CD14-positive monocyte (primary cell): ENCODE results near the gene KRT32. TPM values are rescaled to one million over a fixed set of nuclear protein-coding genes. Genes with fewer than 3 reads are reported as not detected.

Experiments used
- DNase-seq, 3 donors: peaks; one replicate each; pipeline ENCODE4 v3.0.0-alpha.2; 2011 to 2022
- H2AFZ ChIP-seq: 2 replicates; pipeline ENCODE4 v1.6.0; 2012; ENCODE audit warnings: mild to moderate bottlenecking, low read depth, low read length, inconsistent platforms; ENCODE audit not compliant: insufficient read depth, poor library complexity, severe bottlenecking
- H3K27ac ChIP-seq, 2 donors: 1 replicate in 1 of 2; 2 replicates in 1 of 2; pipeline ENCODE4 v1.5.1; 2012 to 2013; ENCODE audit warnings: low read length in 2 of 2, control low read depth in 1 of 2, inconsistent platforms in 1 of 2, low read depth in 1 of 2, mild to moderate bottlenecking in 1 of 2
- H3K27me3 ChIP-seq, 2 donors: one replicate each; pipeline versions ENCODE4 v1.6.0 to v1.6.1; 2011 to 2013; ENCODE audit warnings: low read length in 2 of 2; ENCODE audit not compliant: control insufficient read depth in 2 of 2, insufficient read depth in 2 of 2
- H3K36me3 ChIP-seq, 2 donors: replicated peaks in 1 of 2; 1 replicate in 1 of 2; 2 replicates in 1 of 2; pipeline versions ENCODE4 v1.5.1 to v1.6.1; 2012 to 2013; ENCODE audit warnings: low read length in 2 of 2, control low read depth in 1 of 2, inconsistent platforms in 1 of 2, mild to moderate bottlenecking in 1 of 2; ENCODE audit not compliant: insufficient read depth in 2 of 2, control insufficient read depth in 1 of 2
- H3K4me1 ChIP-seq, 2 donors: 1 replicate in 1 of 2; 2 replicates in 1 of 2; pipeline versions ENCODE4 v1.5.1 to v1.6.1; 2012 to 2013; ENCODE audit warnings: low read length in 2 of 2, control low read depth in 1 of 2, inconsistent platforms in 1 of 2, mild to moderate bottlenecking in 1 of 2, moderate library complexity in 1 of 2; ENCODE audit not compliant: insufficient read depth in 2 of 2, control insufficient read depth in 1 of 2
- H3K4me2 ChIP-seq: replicated peaks from 2 replicates; pipeline ENCODE3; 2012; ENCODE audit warnings: low read length, moderate library complexity, mild to moderate bottlenecking; ENCODE audit not compliant: poor library complexity, severe bottlenecking; ENCODE audit errors: extremely low read depth
- H3K4me3 ChIP-seq, 3 experiments: fragments of 200-600 bp in 1 of 3; sonication (generic) in 1 of 3; replicated peaks in 1 of 3; 1 replicate in 2 of 3; 2 replicates in 1 of 3; pipeline ENCODE4 v1.5.1; 2011 to 2013; ENCODE audit warnings: low read length in 3 of 3, mild to moderate bottlenecking in 3 of 3, control low read depth in 2 of 3, low read depth in 2 of 3, inconsistent platforms in 1 of 3, moderate library complexity in 1 of 3
- H3K79me2 ChIP-seq: 2 replicates; pipeline ENCODE4 v1.6.0; 2012; ENCODE audit warnings: mild to moderate bottlenecking, control low read depth, inconsistent platforms, low read length, moderate library complexity; ENCODE audit not compliant: insufficient read depth
- H3K9ac ChIP-seq: 2 replicates; pipeline ENCODE4 v1.6.0; 2017; ENCODE audit warnings: low read length, mild to moderate bottlenecking; ENCODE audit not compliant: insufficient read depth, poor library complexity, severe bottlenecking
- H3K9me3 ChIP-seq, 2 donors: replicated peaks in 1 of 2; 1 replicate in 1 of 2; 2 replicates in 1 of 2; pipeline versions ENCODE4 v1.5.1 to v1.6.1; 2012 to 2013; ENCODE audit warnings: low read length in 2 of 2, control low read depth in 1 of 2; ENCODE audit not compliant: control insufficient read depth in 1 of 2, insufficient read depth in 1 of 2
- H4K20me1 ChIP-seq: 2 replicates; pipeline ENCODE4 v1.6.0; 2012; ENCODE audit warnings: mild to moderate bottlenecking, low read length, control low read depth, moderate library complexity; ENCODE audit not compliant: insufficient read depth
- H3K27ac Mint-ChIP-seq, 7 donors: one replicate each; pipeline ENCODE4 v1.8.0; 2020; ENCODE audit warnings: mild to moderate bottlenecking in 7 of 7, mixed read lengths in 7 of 7, moderate library complexity in 6 of 7, inconsistent platforms in 2 of 7
- H3K27me3 Mint-ChIP-seq, 3 donors: one replicate each; pipeline ENCODE4 v1.8.0; 2021 to 2022; ENCODE audit warnings: low read depth in 3 of 3, mild to moderate bottlenecking in 3 of 3, mixed read lengths in 3 of 3, moderate library complexity in 3 of 3, inconsistent platforms in 1 of 3
- H3K36me3 Mint-ChIP-seq, 2 donors: one replicate each; pipeline ENCODE4 v1.8.0; 2020; ENCODE audit warnings: mixed read lengths in 2 of 2, inconsistent platforms in 1 of 2, mild to moderate bottlenecking in 1 of 2
- H3K4me1 Mint-ChIP-seq: one replicate; pipeline ENCODE4 v1.8.0; 2020; ENCODE audit warnings: mild to moderate bottlenecking, mixed read lengths
- H3K4me3 Mint-ChIP-seq, 2 donors: one replicate each; pipeline ENCODE4 v1.8.0; 2020; ENCODE audit warnings: mild to moderate bottlenecking in 2 of 2, mixed read lengths in 2 of 2, moderate library complexity in 1 of 2
- H3K9me3 Mint-ChIP-seq, 7 donors: one replicate each; pipeline ENCODE4 v1.8.0; 2020 to 2022; ENCODE audit warnings: mixed read lengths in 7 of 7, mild to moderate bottlenecking in 6 of 7, moderate library complexity in 6 of 7, inconsistent platforms in 2 of 7
- WGBS: methylation state at CpG from one replicate; pipeline ENCODE4 v1.1.5; 2013; ENCODE audit warnings: missing lambda C conversion rate; ENCODE audit not compliant: insufficient coverage; 5-methylcytosine and 5-hydroxymethylcytosine counted together
- intact Hi-C, 2 donors: fragments of 100-400 bp; cut with micrococcal nuclease; formaldehyde crosslinking; loops; one replicate each; pipeline versions ENCODE4 v1.15.0 to v1.15.1; 2023
- polyA plus RNA-seq, 3 donors: library from polyadenylated mRNA; depleted of rRNA in 1 of 3; unstranded in 2 of 3; stranded (reverse) in 1 of 3; fragments of 300-500 nt in 2 of 3; fragments of >200 nt in 1 of 3; fragmentation: Illumina TruSeq in 2 of 3; gene quantifications; 1 replicate in 2 of 3; 2 replicates in 1 of 3; pipeline ENCODE4 v1.2.3, GENCODE V29; 2012 to 2021
- TF ChIP-seq, protein P1 (sequence below): fragments of 200-600 bp; IDR thresholded peaks from one replicate; pipeline ENCODE4 v1.8.0; 2022; ENCODE audit warnings: antibody characterized with exemption, mild to moderate bottlenecking

The KRT32 gene
- polyA plus RNA-seq, 3 donors, result not detected

- H2AFZ ChIP-seq, result no peak within 1 kb of the TSS
- peaks cover 5 to 6% (median 6%) of the 10 kb centered on the region in 3 donors for H3K27me3 Mint-ChIP-seq
- H3K9me3 Mint-ChIP-seq, result no peaks in the 10 kb centered on the region
- no peak within 1 kb of the TSS for H3K27ac ChIP-seq
- H3K27ac Mint-ChIP-seq, result peak within 1 kb of the TSS in 3 of 7 donors; percentile 23 to 89 (median 32)
- H3K4me1 Mint-ChIP-seq, result peaks cover 10% of the 10 kb centered on the region
- no peaks in the 10 kb centered on the region for H3K36me3 Mint-ChIP-seq
- H3K27me3 ChIP-seq, result no peaks in the 10 kb centered on the region
- H4K20me1 ChIP-seq, result no peaks in the 10 kb centered on the region
- H3K4me3 Mint-ChIP-seq, result no peak within 1 kb of the TSS
- H3K4me2 ChIP-seq, result no peak within 1 kb of the TSS
- no peaks in the 10 kb centered on the region for H3K9me3 ChIP-seq
- H3K4me3 ChIP-seq, result no peak within 1 kb of the TSS
- intact Hi-C loops, result no loop called here
- no peak within 1 kb of the TSS for H3K9ac ChIP-seq
- peaks cover 9 to 10% of the 10 kb centered on the region in 2 donors for H3K4me1 ChIP-seq
- TF ChIP-seq, protein P1, sequence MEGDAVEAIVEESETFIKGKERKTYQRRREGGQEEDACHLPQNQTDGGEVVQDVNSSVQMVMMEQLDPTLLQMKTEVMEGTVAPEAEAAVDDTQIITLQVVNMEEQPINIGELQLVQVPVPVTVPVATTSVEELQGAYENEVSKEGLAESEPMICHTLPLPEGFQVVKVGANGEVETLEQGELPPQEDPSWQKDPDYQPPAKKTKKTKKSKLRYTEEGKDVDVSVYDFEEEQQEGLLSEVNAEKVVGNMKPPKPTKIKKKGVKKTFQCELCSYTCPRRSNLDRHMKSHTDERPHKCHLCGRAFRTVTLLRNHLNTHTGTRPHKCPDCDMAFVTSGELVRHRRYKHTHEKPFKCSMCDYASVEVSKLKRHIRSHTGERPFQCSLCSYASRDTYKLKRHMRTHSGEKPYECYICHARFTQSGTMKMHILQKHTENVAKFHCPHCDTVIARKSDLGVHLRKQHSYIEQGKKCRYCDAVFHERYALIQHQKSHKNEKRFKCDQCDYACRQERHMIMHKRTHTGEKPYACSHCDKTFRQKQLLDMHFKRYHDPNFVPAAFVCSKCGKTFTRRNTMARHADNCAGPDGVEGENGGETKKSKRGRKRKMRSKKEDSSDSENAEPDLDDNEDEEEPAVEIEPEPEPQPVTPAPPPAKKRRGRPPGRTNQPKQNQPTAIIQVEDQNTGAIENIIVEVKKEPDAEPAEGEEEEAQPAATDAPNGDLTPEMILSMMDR, result no peak
- H3K79me2 ChIP-seq, result no peaks in the 10 kb centered on the region
- DNase-seq, result no peak
- H3K36me3 ChIP-seq, result no peaks in the 10 kb centered on the region
- WGBS, result 100% methylated on average over 1 of the region's 2 CpGs
Observed at GRCh38 chr17:41481036-41481435, 13.8 kb upstream of the KRT32 start, which contains the start of gene KRT35. Gene KRT35, minus strand, starts transcription at chr17:41481151. Its CDS starts 54 bp downstream, at chr17:41481097.

DNA sequence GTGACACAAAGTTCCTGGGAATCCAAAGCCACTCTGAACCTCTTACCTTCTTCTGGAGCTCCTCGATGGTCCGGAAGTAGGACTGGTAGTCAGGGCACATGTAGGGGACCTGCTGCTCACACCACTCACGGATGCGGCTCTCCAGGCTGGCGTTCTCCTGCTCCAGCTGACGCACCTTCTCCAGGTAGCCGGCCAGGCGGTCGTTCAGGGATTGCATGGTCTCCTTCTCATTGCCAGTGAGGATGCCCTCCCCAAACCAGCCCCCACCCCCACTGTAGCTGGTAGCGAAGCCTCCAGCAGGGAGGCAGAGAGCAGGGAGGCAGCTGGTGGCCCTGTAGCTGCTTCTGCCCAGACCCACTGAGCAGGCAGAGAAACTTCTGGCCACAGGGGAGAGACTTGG is 13.4 kb upstream of the KRT32 start:
- DNase-seq, result no peak
- intact Hi-C loops, result no loop called here

More for the DNA sequence above, 13.4 kb upstream of the KRT32 start:
- WGBS, result 93% methylated on average over 6 of the region's 10 CpGs
- no peak overlapping the region for H2AFZ ChIP-seq
- no peaks in the 10 kb centered on the region for H3K9me3 Mint-ChIP-seq
- H3K27ac ChIP-seq, result no peak overlapping the region
- no peaks in the 10 kb centered on the region for H3K9me3 ChIP-seq
- H3K4me1 ChIP-seq, result peaks cover 9 to 10% of the 10 kb centered on the region in 2 donors
- H3K36me3 ChIP-seq, result no peaks in the 10 kb centered on the region
- H3K4me2 ChIP-seq, result no peak overlapping the region
- no peak overlapping the region for H3K4me3 ChIP-seq
- H3K4me3 Mint-ChIP-seq, result no peak overlapping the region
- no peaks in the 10 kb centered on the region for H3K79me2 ChIP-seq
- peaks cover 10% of the 10 kb centered on the region for H3K4me1 Mint-ChIP-seq
- H3K27ac Mint-ChIP-seq, result peak overlapping the region in 1 of 7 donors; percentile 89
- TF ChIP-seq, protein P1, result no peak
- H3K36me3 Mint-ChIP-seq, result no peaks in the 10 kb centered on the region
- no peak overlapping the region for H3K9ac ChIP-seq
- H4K20me1 ChIP-seq, result no peaks in the 10 kb centered on the region
- peaks cover 5 to 8% (median 6%) of the 10 kb centered on the region in 3 donors for H3K27me3 Mint-ChIP-seq
- no peaks in the 10 kb centered on the region for H3K27me3 ChIP-seq
